SU-DHL-6 (cell line): ENCODE data around the gene ADCY2.

Source experiments
- CTCF ChIP-seq: fragments of 200-600 bp; sonication (generic); IDR thresholded peaks from one replicate; pipeline ENCODE4 v1.5.1; 2017; ENCODE audit warnings: antibody characterized with exemption, mild to moderate bottlenecking, low read length, moderate library complexity; ENCODE audit not compliant: insufficient read depth, poor library complexity, severe bottlenecking
- EZH2phosphoT487 ChIP-seq: fragments of 200-600 bp; sonication (generic), shearing (Covaris generic); conservative IDR thresholded peaks from 2 replicates; pipeline ENCODE4 v1.6.1; 2018; ENCODE audit warnings: mild to moderate bottlenecking, antibody characterized with exemption, low read length, moderate library complexity, mixed read lengths

GRCh38 chr5:7849681-7850394 is 453.9 kb downstream of the ADCY2 start:
- TF ChIP-seq CTCF (no peak), EZH2phosphoT487 (no peak)
